Adipocyte (in vitro differentiated cells): ENCODE results near the gene SHC1.

Experiments used
- DNase-seq: peaks from one replicate; pipeline ENCODE4 v3.0.0-alpha.2; 2015; ENCODE audit warnings: low read depth
- H3K27me3 ChIP-seq: replicated peaks from 2 replicates; pipeline ENCODE4 v1.7.0; 2013; ENCODE audit warnings: mild to moderate bottlenecking, low read length, moderate library complexity; ENCODE audit not compliant: control insufficient read depth, insufficient read depth
- H3K36me3 ChIP-seq: 2 replicates; pipeline ENCODE4 v1.7.0; 2013; ENCODE audit warnings: low read length, mild to moderate bottlenecking, moderate library complexity; ENCODE audit not compliant: control insufficient read depth, insufficient read depth, severe bottlenecking
- H3K4me1 ChIP-seq: 2 replicates; pipeline ENCODE4 v1.7.0; 2013; ENCODE audit warnings: mild to moderate bottlenecking, low read length, moderate library complexity; ENCODE audit not compliant: control insufficient read depth, insufficient read depth
- H3K4me3 ChIP-seq: 2 replicates; pipeline ENCODE4 v1.7.0; 2013; ENCODE audit warnings: mild to moderate bottlenecking, low read length, moderate library complexity
- H3K9ac ChIP-seq: 2 replicates; pipeline ENCODE4 v1.7.0; 2013; ENCODE audit warnings: mild to moderate bottlenecking, low read length, moderate library complexity
- H3K9me3 ChIP-seq: 2 replicates; pipeline ENCODE4 v1.7.0; 2013; ENCODE audit warnings: mild to moderate bottlenecking, low read length, moderate library complexity; ENCODE audit not compliant: control insufficient read depth

SHC1 gene

GRCh38 chr1:154945962-154946850 lies 24.3 kb downstream of the SHC1 start:
- H3K9me3 ChIP-seq: no peaks in the 10 kb centered on the region
- H3K9ac ChIP-seq: no peak overlapping the region
- peaks cover 13% of the 10 kb centered on the region for H3K36me3 ChIP-seq
- no peak overlapping the region for H3K4me3 ChIP-seq
- H3K4me1 ChIP-seq: peaks cover 41% of the 10 kb centered on the region
- H3K27me3 ChIP-seq: no peaks in the 10 kb centered on the region
- DNase-seq: no peak

- Histone ChIP-seq H3K4me3 (no peak overlapping the region), H3K36me3 (peaks cover 7% of the 10 kb centered on the region), H3K9me3 (no peaks in the 10 kb centered on the region), H3K4me1 (peaks cover 49% of the 10 kb centered on the region), H3K27me3 (no peaks in the 10 kb centered on the region), H3K9ac (peak overlapping the region; percentile 61)
- DNase-seq: no peak
Measured at GRCh38 chr1:154945160-154945961, 25.2 kb downstream of the SHC1 start.

GRCh38 chr1:154944401-154945159 lies 26.0 kb downstream of the SHC1 start:
- DNase-seq: peak; percentile 38

GRCh38 chr1:154943649-154944400 lies 26.7 kb downstream of the SHC1 start:
- peak; percentile 73 for DNase-seq
- Histone ChIP-seq H3K4me1 (peaks cover 58% of the 10 kb centered on the region), H3K4me3 (no peak overlapping the region), H3K9me3 (no peaks in the 10 kb centered on the region), H3K36me3 (peaks cover 6% of the 10 kb centered on the region), H3K27me3 (no peaks in the 10 kb centered on the region), H3K9ac (peak overlapping the region; percentile 61)

More at GRCh38 chr1:154944401-154945159, 26.0 kb downstream of the SHC1 start:
- peaks cover 57% of the 10 kb centered on the region for H3K4me1 ChIP-seq
- H3K9me3 ChIP-seq: no peaks in the 10 kb centered on the region
- H3K36me3 ChIP-seq: peaks cover 6% of the 10 kb centered on the region
- H3K27me3 ChIP-seq: no peaks in the 10 kb centered on the region
- no peak overlapping the region for H3K4me3 ChIP-seq
- H3K9ac ChIP-seq: peak overlapping the region; percentile 61

GRCh38 chr1:154941333-154942013 lies 29.1 kb downstream of the SHC1 start:
- Histone ChIP-seq H3K9ac (peak overlapping the region; percentile 53), H3K4me3 (no peak overlapping the region), H3K9me3 (no peaks in the 10 kb centered on the region), H3K36me3 (no peaks in the 10 kb centered on the region), H3K4me1 (peaks cover 68% of the 10 kb centered on the region), H3K27me3 (no peaks in the 10 kb centered on the region)
- no peak for DNase-seq

GRCh38 chr1:154940651-154941194 lies 29.8 kb downstream of the SHC1 start:
- H3K9ac ChIP-seq: peak overlapping the region; percentile 53
- H3K4me1 ChIP-seq: peaks cover 71% of the 10 kb centered on the region
- no peak for DNase-seq
- H3K27me3 ChIP-seq: no peaks in the 10 kb centered on the region
- H3K36me3 ChIP-seq: no peaks in the 10 kb centered on the region
- no peaks in the 10 kb centered on the region for H3K9me3 ChIP-seq
- H3K4me3 ChIP-seq: peak overlapping the region; percentile 41

- no peaks in the 10 kb centered on the region for H3K9me3 ChIP-seq
- peak overlapping the region; percentile 41 for H3K4me3 ChIP-seq
- H3K36me3 ChIP-seq: no peaks in the 10 kb centered on the region
- peak overlapping the region; percentile 53 for H3K9ac ChIP-seq
- no peak for DNase-seq
- no peaks in the 10 kb centered on the region for H3K27me3 ChIP-seq
- peaks cover 72% of the 10 kb centered on the region for H3K4me1 ChIP-seq
Measured at GRCh38 chr1:154940213-154940560, 30.4 kb downstream of the SHC1 start.

- Histone ChIP-seq H3K36me3 (no peaks in the 10 kb centered on the region), H3K9me3 (no peaks in the 10 kb centered on the region), H3K4me1 (peaks cover 58% of the 10 kb centered on the region), H3K9ac (no peak overlapping the region), H3K27me3 (no peaks in the 10 kb centered on the region), H3K4me3 (no peak overlapping the region)
- no peak for DNase-seq
Measured at GRCh38 chr1:154938604-154939399, 31.7 kb downstream of the SHC1 start.

- H3K4me3 ChIP-seq: peak overlapping the region; percentile 94
- no peaks in the 10 kb centered on the region for H3K27me3 ChIP-seq
- H3K4me1 ChIP-seq: peaks cover 52% of the 10 kb centered on the region
- peak overlapping the region; percentile 94 for H3K9ac ChIP-seq
- no peaks in the 10 kb centered on the region for H3K36me3 ChIP-seq
- no peaks in the 10 kb centered on the region for H3K9me3 ChIP-seq
- no peak for DNase-seq
Measured at GRCh38 chr1:154937988-154938386, 32.6 kb downstream of the SHC1 start.
